WI38 (cell line): Measurements from ENCODE around the gene UBL3.

ENCODE experiments used
- H3K4me3 ChIP-seq: 2 replicates; pipeline ENCODE4 v1.5.1; 2011; ENCODE audit warnings: low read depth, mild to moderate bottlenecking, control low read depth, low read length
- CTCF ChIP-seq: IDR thresholded peaks from 2 replicates; pipeline ENCODE4 v1.5.1; 2012; ENCODE audit warnings: low read depth, mild to moderate bottlenecking, control low read depth, low read length

UBL3 gene

GRCh38 chr13:29858231-29858630 is 7.8 kb upstream of the UBL3 start:
- no peak for TF ChIP-seq CTCF
- no peak overlapping the region for H3K4me3 ChIP-seq

GRCh38 chr13:29857085-29857484 is 6.7 kb upstream of the UBL3 start:
- no peak for TF ChIP-seq CTCF
- H3K4me3 ChIP-seq = no peak overlapping the region

- H3K4me3 ChIP-seq = no peak overlapping the region
- TF ChIP-seq CTCF = no peak
Observed at GRCh38 chr13:29856426-29856825, 6.0 kb upstream of the UBL3 start.

- no peak overlapping the region for H3K4me3 ChIP-seq
- TF ChIP-seq CTCF = no peak
Observed at GRCh38 chr13:29855784-29856183, 5.4 kb upstream of the UBL3 start.

- no peak for TF ChIP-seq CTCF
- no peak overlapping the region for H3K4me3 ChIP-seq
Observed at GRCh38 chr13:29855009-29855408, 4.6 kb upstream of the UBL3 start.

GRCh38 chr13:29853131-29853530 is 2.7 kb upstream of the UBL3 start:
- TF ChIP-seq CTCF = no peak
- no peak overlapping the region for H3K4me3 ChIP-seq

GRCh38 chr13:29852472-29853054 is 2.1 kb upstream of the UBL3 start:
- H3K4me3 ChIP-seq = no peak overlapping the region

More at GRCh38 chr13:29852472-29853054, 2.1 kb upstream of the UBL3 start:
- TF ChIP-seq CTCF = no peak
